ENCODE results near the gene SLC16A8.

SLC16A8 gene

GRCh38 chr22:38097557-38098409 lies 13.8 kb upstream of the SLC16A8 start:
- no peak for DNase-seq (ENCODE audit: low read depth)
- H3K4me3 ChIP-seq (ENCODE audit: low read length) = no peak overlapping the region
- TF ChIP-seq, protein P1, sequence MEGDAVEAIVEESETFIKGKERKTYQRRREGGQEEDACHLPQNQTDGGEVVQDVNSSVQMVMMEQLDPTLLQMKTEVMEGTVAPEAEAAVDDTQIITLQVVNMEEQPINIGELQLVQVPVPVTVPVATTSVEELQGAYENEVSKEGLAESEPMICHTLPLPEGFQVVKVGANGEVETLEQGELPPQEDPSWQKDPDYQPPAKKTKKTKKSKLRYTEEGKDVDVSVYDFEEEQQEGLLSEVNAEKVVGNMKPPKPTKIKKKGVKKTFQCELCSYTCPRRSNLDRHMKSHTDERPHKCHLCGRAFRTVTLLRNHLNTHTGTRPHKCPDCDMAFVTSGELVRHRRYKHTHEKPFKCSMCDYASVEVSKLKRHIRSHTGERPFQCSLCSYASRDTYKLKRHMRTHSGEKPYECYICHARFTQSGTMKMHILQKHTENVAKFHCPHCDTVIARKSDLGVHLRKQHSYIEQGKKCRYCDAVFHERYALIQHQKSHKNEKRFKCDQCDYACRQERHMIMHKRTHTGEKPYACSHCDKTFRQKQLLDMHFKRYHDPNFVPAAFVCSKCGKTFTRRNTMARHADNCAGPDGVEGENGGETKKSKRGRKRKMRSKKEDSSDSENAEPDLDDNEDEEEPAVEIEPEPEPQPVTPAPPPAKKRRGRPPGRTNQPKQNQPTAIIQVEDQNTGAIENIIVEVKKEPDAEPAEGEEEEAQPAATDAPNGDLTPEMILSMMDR (conservative IDR thresholded peaks at IDR 0.05; ENCODE audit: low read length) = peak; percentile 40

DNA sequence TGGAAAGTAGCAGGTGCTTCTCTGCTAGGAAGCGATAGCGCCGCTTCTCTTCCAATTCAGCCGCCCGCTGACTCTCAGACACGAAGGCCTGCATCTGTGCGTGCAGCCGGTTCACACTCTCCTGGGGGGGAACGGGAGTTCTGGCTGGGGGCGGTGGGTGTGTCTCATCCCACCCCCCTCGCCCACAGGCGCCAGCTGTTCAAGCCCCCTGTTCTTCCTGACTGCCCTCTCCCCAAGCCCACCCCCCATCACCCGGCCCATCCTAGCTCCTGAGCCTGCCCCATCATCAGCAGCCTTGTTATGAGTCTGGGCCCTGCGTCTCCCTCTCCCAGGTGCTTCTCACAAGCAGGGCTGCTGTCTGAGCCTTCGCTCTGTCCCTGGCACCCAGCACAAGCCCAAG lies 13.1 kb upstream of the SLC16A8 start:
- no peak for DNase-seq (ENCODE audit: low read depth)
- no peak overlapping the region for H3K4me3 ChIP-seq (ENCODE audit: low read length)
- TF ChIP-seq, protein P1 (conservative IDR thresholded peaks at IDR 0.05; ENCODE audit: low read length) = no peak

DNA sequence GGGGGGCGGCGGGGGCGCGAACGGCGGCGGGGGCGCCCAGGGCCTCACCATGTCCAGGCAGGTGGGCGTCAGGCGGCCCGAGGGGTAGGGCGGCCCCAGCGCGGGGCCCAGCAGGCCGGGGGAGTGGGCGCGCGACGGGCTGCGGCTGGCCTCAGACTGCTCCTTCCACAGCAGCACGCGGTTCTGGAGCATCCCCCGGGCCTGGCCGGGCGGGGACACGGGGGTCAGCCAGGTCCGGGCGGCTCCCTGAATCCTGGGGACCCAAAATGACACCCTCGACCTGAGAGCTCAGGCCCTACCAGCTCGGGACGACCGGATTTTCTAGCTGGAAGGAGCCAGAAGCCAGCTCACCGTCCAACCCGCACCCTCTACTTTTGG lies 5.5 kb upstream of the SLC16A8 start:
- DNase-seq (ENCODE audit: low read depth) = no peak
- H3K4me3 ChIP-seq (ENCODE audit: low read length) = no peak overlapping the region
- TF ChIP-seq, protein P1 (conservative IDR thresholded peaks at IDR 0.05; ENCODE audit: low read length) = no peak

DNA sequence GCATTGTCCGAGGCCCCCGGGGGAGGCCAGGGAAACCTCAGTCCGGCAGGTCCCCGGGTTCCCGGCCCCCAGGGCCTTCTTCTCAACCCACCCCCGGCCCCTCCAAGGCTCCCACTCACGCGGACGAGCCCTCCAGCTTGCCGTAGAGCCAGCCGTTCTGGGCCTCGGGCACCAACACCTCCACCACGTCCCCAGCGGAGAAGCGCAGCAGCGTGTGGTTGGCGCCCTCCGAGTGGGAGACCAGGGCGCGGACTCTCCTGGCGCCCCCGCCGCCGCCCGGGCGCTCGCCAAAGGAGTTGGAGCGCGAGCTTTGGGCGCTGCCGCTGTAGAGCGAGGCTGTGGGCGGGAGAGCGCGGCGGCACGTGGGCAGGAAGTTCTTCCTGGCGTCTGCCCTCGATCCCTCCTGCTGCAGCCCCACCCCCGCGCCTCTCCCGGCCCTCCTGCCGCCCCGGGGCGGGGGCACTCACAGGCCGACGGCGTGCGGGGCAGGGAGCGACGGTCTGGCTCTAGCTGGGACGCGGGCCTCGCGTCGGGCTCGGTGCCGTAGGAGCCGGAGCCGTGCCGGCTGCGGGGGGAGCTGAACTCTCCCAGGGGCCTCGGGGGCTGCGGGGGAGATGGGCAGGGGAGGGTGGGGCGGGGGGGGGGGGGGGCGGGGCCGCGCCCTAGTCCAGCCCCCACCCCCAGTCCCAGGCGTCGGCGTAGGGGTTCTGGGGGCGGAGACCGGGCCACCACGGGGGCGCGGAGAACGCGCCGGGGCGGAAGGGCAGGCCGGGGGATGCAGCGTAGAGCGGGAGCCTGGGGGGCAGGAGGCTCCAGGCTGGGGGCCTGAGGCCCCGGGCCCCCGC lies 4.9 kb upstream of the SLC16A8 start:
- peak overlapping the region; percentile 35 for H3K4me3 ChIP-seq (ENCODE audit: low read length)
- TF ChIP-seq, protein P1 (conservative IDR thresholded peaks at IDR 0.05; ENCODE audit: low read length) = no peak
- DNase-seq (ENCODE audit: low read depth) = peak; percentile 27

GRCh38 chr22:38087855-38088254 lies 3.9 kb upstream of the SLC16A8 start:
- no peak overlapping the region for H3K4me3 ChIP-seq (ENCODE audit: low read length)
- TF ChIP-seq, protein P1 (conservative IDR thresholded peaks at IDR 0.05; ENCODE audit: low read length) = no peak
- no peak for DNase-seq (ENCODE audit: low read depth)

DNA sequence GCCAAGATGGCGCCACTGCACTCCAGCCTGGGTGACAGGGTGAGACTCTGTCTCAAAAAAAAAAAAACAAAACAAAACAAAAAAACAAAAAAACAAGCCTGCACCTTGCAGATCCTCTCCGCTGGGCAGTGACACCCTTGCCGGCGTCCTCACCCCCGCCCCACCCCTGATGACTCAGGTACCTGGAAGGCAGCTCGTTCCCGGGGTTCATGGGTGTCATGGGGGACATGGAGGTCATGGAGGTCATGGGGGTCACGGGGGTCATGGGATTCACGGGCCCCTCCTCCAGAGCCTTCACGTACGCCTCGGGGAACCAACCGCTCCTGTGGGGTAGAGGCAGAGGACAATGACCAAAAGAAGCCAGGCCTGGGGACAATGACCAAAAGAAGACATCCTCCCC lies 3.0 kb upstream of the SLC16A8 start:
- TF ChIP-seq, protein P1 (conservative IDR thresholded peaks at IDR 0.05; ENCODE audit: low read length) = no peak
- DNase-seq (ENCODE audit: low read depth) = no peak
- no peak overlapping the region for H3K4me3 ChIP-seq (ENCODE audit: low read length)

Data from AG10803 (cell line).